ENCODE results near the gene TSHB. TPM values are rescaled to one million over a fixed set of nuclear protein-coding genes. Genes with fewer than 3 reads are reported as not detected.
"Not testable (repeated sequence)": the region's sequence is repeated elsewhere in the genome, so short reads cannot be mapped to it uniquely, and the experiment has no call there.

The TSHB gene
- total RNA-seq, 2 donors from 2014 or later, result not detected

GRCh38 chr1:115012006-115012405 lies 17.6 kb upstream of the TSHB start:
- TF ChIP-seq, protein P1, sequence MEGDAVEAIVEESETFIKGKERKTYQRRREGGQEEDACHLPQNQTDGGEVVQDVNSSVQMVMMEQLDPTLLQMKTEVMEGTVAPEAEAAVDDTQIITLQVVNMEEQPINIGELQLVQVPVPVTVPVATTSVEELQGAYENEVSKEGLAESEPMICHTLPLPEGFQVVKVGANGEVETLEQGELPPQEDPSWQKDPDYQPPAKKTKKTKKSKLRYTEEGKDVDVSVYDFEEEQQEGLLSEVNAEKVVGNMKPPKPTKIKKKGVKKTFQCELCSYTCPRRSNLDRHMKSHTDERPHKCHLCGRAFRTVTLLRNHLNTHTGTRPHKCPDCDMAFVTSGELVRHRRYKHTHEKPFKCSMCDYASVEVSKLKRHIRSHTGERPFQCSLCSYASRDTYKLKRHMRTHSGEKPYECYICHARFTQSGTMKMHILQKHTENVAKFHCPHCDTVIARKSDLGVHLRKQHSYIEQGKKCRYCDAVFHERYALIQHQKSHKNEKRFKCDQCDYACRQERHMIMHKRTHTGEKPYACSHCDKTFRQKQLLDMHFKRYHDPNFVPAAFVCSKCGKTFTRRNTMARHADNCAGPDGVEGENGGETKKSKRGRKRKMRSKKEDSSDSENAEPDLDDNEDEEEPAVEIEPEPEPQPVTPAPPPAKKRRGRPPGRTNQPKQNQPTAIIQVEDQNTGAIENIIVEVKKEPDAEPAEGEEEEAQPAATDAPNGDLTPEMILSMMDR (conservative IDR thresholded peaks at IDR 0.05), result no peak
- Histone ChIP-seq H3K36me3 (ENCODE audit: control insufficient read depth, insufficient read depth, low read length) (no peaks in the 10 kb centered on the region), H3K27me3 (ENCODE audit: control insufficient read depth, insufficient read depth, low read length, poor library complexity, severe bottlenecking) (no peaks in the 10 kb centered on the region), H3K9ac (ENCODE audit: extremely low read depth, low read length, poor library complexity, severe bottlenecking) (no peak overlapping the region), H3K9me3 (ENCODE audit: control insufficient read depth, low read length) (peaks cover 6% of the 10 kb centered on the region), H3K27ac (ENCODE audit: low read depth, low read length) (no peak overlapping the region), H3K4me1 (ENCODE audit: control insufficient read depth, insufficient read depth, low read length) (no peaks in the 10 kb centered on the region), H3K4me3 (ENCODE audit: low read length) (no peak overlapping the region)
- no peak overlapping the region for H3K27ac Mint-ChIP-seq
- 82 to 96% methylated on average over 1 of the region's 1 CpG for WGBS, 2 experiments (ENCODE audit: insufficient coverage in 1 of 2, insufficient read length in 1 of 2)
- no peak overlapping the region for H3K4me3 Mint-ChIP-seq
- H3K36me3 Mint-ChIP-seq (ENCODE audit: low read depth), result no peaks in the 10 kb centered on the region
- no peaks in the 10 kb centered on the region for H3K4me1 Mint-ChIP-seq
- no peak for DNase-seq
- no peaks in the 10 kb centered on the region for H3K27me3 Mint-ChIP-seq (ENCODE audit: insufficient read depth)
- H3K9me3 Mint-ChIP-seq, result peaks cover 8% of the 10 kb centered on the region

GRCh38 chr1:115012434-115012833 lies 17.2 kb upstream of the TSHB start:
- 79 to 80% methylated on average over 1 of the region's 1 CpG for WGBS, 2 experiments (ENCODE audit: insufficient coverage in 1 of 2, insufficient read length in 1 of 2)
- no peak overlapping the region for H3K9ac ChIP-seq (ENCODE audit: extremely low read depth, low read length, poor library complexity, severe bottlenecking)
- no peaks in the 10 kb centered on the region for H3K27me3 ChIP-seq (ENCODE audit: control insufficient read depth, insufficient read depth, low read length, poor library complexity, severe bottlenecking)
- no peak overlapping the region for H3K4me3 ChIP-seq (ENCODE audit: low read length)
- H3K4me1 Mint-ChIP-seq, result no peaks in the 10 kb centered on the region
- H3K27me3 Mint-ChIP-seq (ENCODE audit: insufficient read depth), result no peaks in the 10 kb centered on the region
- H3K36me3 Mint-ChIP-seq (ENCODE audit: low read depth), result no peaks in the 10 kb centered on the region
- TF ChIP-seq, protein P1 (conservative IDR thresholded peaks at IDR 0.05), result no peak
- no peak for DNase-seq
- no peak overlapping the region for H3K4me3 Mint-ChIP-seq
- no peak overlapping the region for H3K27ac ChIP-seq (ENCODE audit: low read depth, low read length)
- H3K36me3 ChIP-seq (ENCODE audit: control insufficient read depth, insufficient read depth, low read length), result no peaks in the 10 kb centered on the region
- peaks cover 8% of the 10 kb centered on the region for H3K9me3 Mint-ChIP-seq
- no peak overlapping the region for H3K27ac Mint-ChIP-seq
- H3K4me1 ChIP-seq (ENCODE audit: control insufficient read depth, insufficient read depth, low read length), result no peaks in the 10 kb centered on the region
- H3K9me3 ChIP-seq (ENCODE audit: control insufficient read depth, low read length), result peaks cover 6% of the 10 kb centered on the region

DNA sequence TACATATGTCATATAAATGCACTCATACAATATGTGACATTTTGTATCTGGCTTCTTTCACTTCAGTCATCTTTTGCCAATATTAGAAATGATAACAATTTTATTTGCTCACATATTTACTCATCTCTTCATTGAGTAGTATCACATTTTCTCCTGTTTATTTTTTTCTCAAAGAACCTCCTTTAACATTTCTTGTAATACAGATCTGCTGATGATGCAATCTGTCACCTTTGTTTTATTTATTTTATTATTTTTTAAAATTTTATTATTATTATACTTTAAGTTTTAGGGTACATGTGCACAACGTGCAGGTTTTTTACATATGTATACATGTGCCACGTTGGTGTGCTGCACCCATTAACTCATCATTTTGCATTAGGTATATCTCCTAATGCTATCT lies 15.8 kb upstream of the TSHB start:
- H3K27ac Mint-ChIP-seq, result no peak overlapping the region
- peaks cover 12% of the 10 kb centered on the region for H3K9me3 Mint-ChIP-seq
- no peaks in the 10 kb centered on the region for H3K36me3 Mint-ChIP-seq (ENCODE audit: low read depth)
- H3K27me3 ChIP-seq (ENCODE audit: control insufficient read depth, insufficient read depth, low read length, poor library complexity, severe bottlenecking), result no peaks in the 10 kb centered on the region
- TF ChIP-seq, protein P1 (conservative IDR thresholded peaks at IDR 0.05), result no peak
- H3K9me3 ChIP-seq (ENCODE audit: control insufficient read depth, low read length), result peaks cover 6% of the 10 kb centered on the region
- no peak overlapping the region for H3K9ac ChIP-seq (ENCODE audit: extremely low read depth, low read length, poor library complexity, severe bottlenecking)
- no peak overlapping the region for H3K4me3 Mint-ChIP-seq
- H3K36me3 ChIP-seq (ENCODE audit: control insufficient read depth, insufficient read depth, low read length), result no peaks in the 10 kb centered on the region
- WGBS, 2 experiments (ENCODE audit: insufficient coverage in 1 of 2, insufficient read length in 1 of 2), result 100% methylated on average over 2 of the region's 2 CpGs; no CpG with 5 or more reads in 1 of the 2 experiments
- no peaks in the 10 kb centered on the region for H3K4me1 Mint-ChIP-seq
- H3K4me1 ChIP-seq (ENCODE audit: control insufficient read depth, insufficient read depth, low read length), result no peaks in the 10 kb centered on the region
- H3K27ac ChIP-seq (ENCODE audit: low read depth, low read length), result no peak overlapping the region
- no peaks in the 10 kb centered on the region for H3K27me3 Mint-ChIP-seq (ENCODE audit: insufficient read depth)
- no peak for DNase-seq
- H3K4me3 ChIP-seq (ENCODE audit: low read length), result no peak overlapping the region

- not testable (repeated sequence) for H3K9me3 ChIP-seq (ENCODE audit: control insufficient read depth, low read length); H3K27ac ChIP-seq (ENCODE audit: low read depth, low read length); H3K36me3 ChIP-seq (ENCODE audit: control insufficient read depth, insufficient read depth, low read length); H3K27ac Mint-ChIP-seq; H3K4me1 Mint-ChIP-seq; H3K4me3 ChIP-seq (ENCODE audit: low read length); H3K4me1 ChIP-seq (ENCODE audit: control insufficient read depth, insufficient read depth, low read length); H3K4me3 Mint-ChIP-seq; H3K9ac ChIP-seq (ENCODE audit: extremely low read depth, low read length, poor library complexity, severe bottlenecking); H3K36me3 Mint-ChIP-seq (ENCODE audit: low read depth); H3K27me3 ChIP-seq (ENCODE audit: control insufficient read depth, insufficient read depth, low read length, poor library complexity, severe bottlenecking); DNase-seq; H3K27me3 Mint-ChIP-seq (ENCODE audit: insufficient read depth)
- peaks cover 19% of the 10 kb centered on the region for H3K9me3 Mint-ChIP-seq
- 72 to 91% methylated on average over 7 to 9 of the region's 9 CpGs for WGBS, 2 experiments (ENCODE audit: insufficient coverage in 1 of 2, insufficient read length in 1 of 2)
Measured at GRCh38 chr1:115019549-115019948, 10.1 kb upstream of the TSHB start.

Measured in endodermal cell (in vitro differentiated cells).